Subcutaneous adipose tissue (tissue), 4 donors: ENCODE measurements around the gene COL20A1. TPM values are rescaled to one million over a fixed set of nuclear protein-coding genes. Genes with fewer than 3 reads are reported as not detected.

Source experiments
- CTCF ChIP-seq: fragments of 450-650 bp; IDR thresholded peaks from one replicate; pipeline ENCODE4 v1.5.1; 2016; ENCODE audit warnings: low read depth, mild to moderate bottlenecking, control low read depth, antibody characterized with exemption, moderate library complexity
- total RNA-seq, 4 donors: library from RNA; depleted of rRNA; stranded (reverse); fragments of >200 nt; gene quantifications; one replicate each; pipeline ENCODE4 v1.1.0, GENCODE V29; 2016

COL20A1 gene
- total RNA-seq, 4 donors from 2014 or later, result not detected

GRCh38 chr20:63269724-63270123 is 23.3 kb upstream of the COL20A1 start:
- no peak for TF ChIP-seq CTCF

GRCh38 chr20:63270606-63271325 is 22.2 kb upstream of the COL20A1 start:
- no peak for TF ChIP-seq CTCF

GRCh38 chr20:63272105-63273058 is 20.6 kb upstream of the COL20A1 start, which contains the start of gene ARFGAP1:
Gene ARFGAP1, plus strand, starts transcription at chr20:63272813. Its CDS starts 2,768 bp downstream, at chr20:63275581.
- no peak for TF ChIP-seq CTCF

- no peak for TF ChIP-seq CTCF
Measured at GRCh38 chr20:63273059-63273579, 19.9 kb upstream of the COL20A1 start.

GRCh38 chr20:63273635-63274380 is 19.2 kb upstream of the COL20A1 start:
- no peak for TF ChIP-seq CTCF

GRCh38 chr20:63274381-63275228 is 18.4 kb upstream of the COL20A1 start:
- no peak for TF ChIP-seq CTCF
